Activated CD4-positive, alpha-beta T cell treated with anti-CD3 and anti-CD28 coated beads, Interleukin-2, amount 50 U/mL, for 24 hours (primary cell): Measurements from ENCODE around the gene SAE1.
"Not testable (repeated sequence)": the region's sequence is repeated elsewhere in the genome, so short reads cannot be mapped to it uniquely, and the experiment has no call there.

Experiments used
- DNase-seq, 2 donors: peaks; one replicate each; pipeline ENCODE4 v3.0.0-alpha.2; 2020; ENCODE audit warnings: low read depth in 1 of 2, low spot score in 1 of 2

The SAE1 gene

GRCh38 chr19:47125669-47125938 lies 5.0 kb upstream of the SAE1 start:
- no peak for DNase-seq

- DNase-seq = no peak
These were observed 1.1 kb upstream of the SAE1 start for GRCh38 chr19:47129579-47129978.

- DNase-seq = no peak
These were observed 481 bp upstream of the SAE1 start for GRCh38 chr19:47130120-47130588.

- no peak for DNase-seq
These were observed 1.7 kb downstream of the SAE1 start for GRCh38 chr19:47132194-47132852.

- DNase-seq = no peak
These were observed 2.4 kb downstream of the SAE1 start for GRCh38 chr19:47133021-47133471.

GRCh38 chr19:47134545-47134944 lies 3.9 kb downstream of the SAE1 start:
- no peak for DNase-seq

GRCh38 chr19:47135156-47135555 lies 4.5 kb downstream of the SAE1 start:
- no peak for DNase-seq

- not testable (repeated sequence) for DNase-seq
These were observed 10.6 kb downstream of the SAE1 start for GRCh38 chr19:47141252-47141651.

GRCh38 chr19:47141695-47142094 lies 11.1 kb downstream of the SAE1 start:
- no peak for DNase-seq

GRCh38 chr19:47142779-47143178 lies 12.1 kb downstream of the SAE1 start:
- DNase-seq = no peak

- DNase-seq = no peak
These were observed 12.9 kb downstream of the SAE1 start for GRCh38 chr19:47143322-47144073.

- DNase-seq = no peak
These were observed 14.0 kb downstream of the SAE1 start for GRCh38 chr19:47144630-47145029.

- no peak for DNase-seq
These were observed 15.2 kb downstream of the SAE1 start for GRCh38 chr19:47145639-47146486.

GRCh38 chr19:47146920-47147319 lies 16.3 kb downstream of the SAE1 start:
- no peak for DNase-seq

- no peak for DNase-seq
These were observed 21.0 kb downstream of the SAE1 start for GRCh38 chr19:47151627-47152026.

- DNase-seq = no peak
These were observed 21.6 kb downstream of the SAE1 start for GRCh38 chr19:47152205-47152604.

- no peak for DNase-seq
These were observed 22.0 kb downstream of the SAE1 start for GRCh38 chr19:47152632-47153031.

- no peak for DNase-seq
These were observed 22.6 kb downstream of the SAE1 start for GRCh38 chr19:47153266-47153665.

- no peak for DNase-seq
These were observed 24.5 kb downstream of the SAE1 start for GRCh38 chr19:47155148-47155547.

- DNase-seq = no peak
These were observed 26.3 kb downstream of the SAE1 start for GRCh38 chr19:47156861-47157430.
